HG03108 (cell line): ENCODE results near the gene TXNDC12.
A peak's percentile ranks its signal among the peaks of the same experiment; 100 is the strongest.

Experiments used
- ATAC-seq: cut with Tn5 transposase; IDR thresholded peaks from one replicate; pipeline ENCODE4 v1.9.1; 2021; ENCODE audit warnings: moderate library complexity; ENCODE audit not compliant: unreplicated experiment

TXNDC12 gene

GRCh38 chr1:52002038-52002917 is 52.7 kb downstream of the TXNDC12 start:
- ATAC-seq, result peak; percentile 69

DNA sequence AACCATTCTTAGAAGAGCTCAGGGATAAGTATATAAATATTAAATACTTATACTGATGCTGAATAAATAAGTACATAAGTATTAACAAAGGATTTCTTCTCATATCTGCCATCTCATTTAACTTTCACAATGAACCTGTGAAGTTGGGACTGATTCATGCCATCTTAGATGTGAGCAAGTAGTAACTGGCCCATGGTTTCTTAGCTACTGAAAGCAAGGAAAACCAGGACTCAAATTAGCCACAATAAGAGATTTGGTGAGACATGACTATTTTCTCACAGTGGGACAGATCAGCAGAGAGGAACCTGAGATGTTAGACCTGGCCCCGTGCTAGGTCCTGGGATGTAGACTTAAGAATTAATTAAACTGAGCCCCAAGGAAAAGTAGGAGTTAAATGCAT is 56.3 kb downstream of the TXNDC12 start:
- no peak for ATAC-seq

- no peak for ATAC-seq
These were observed 57.0 kb downstream of the TXNDC12 start for GRCh38 chr1:51997974-51998382.

DNA sequence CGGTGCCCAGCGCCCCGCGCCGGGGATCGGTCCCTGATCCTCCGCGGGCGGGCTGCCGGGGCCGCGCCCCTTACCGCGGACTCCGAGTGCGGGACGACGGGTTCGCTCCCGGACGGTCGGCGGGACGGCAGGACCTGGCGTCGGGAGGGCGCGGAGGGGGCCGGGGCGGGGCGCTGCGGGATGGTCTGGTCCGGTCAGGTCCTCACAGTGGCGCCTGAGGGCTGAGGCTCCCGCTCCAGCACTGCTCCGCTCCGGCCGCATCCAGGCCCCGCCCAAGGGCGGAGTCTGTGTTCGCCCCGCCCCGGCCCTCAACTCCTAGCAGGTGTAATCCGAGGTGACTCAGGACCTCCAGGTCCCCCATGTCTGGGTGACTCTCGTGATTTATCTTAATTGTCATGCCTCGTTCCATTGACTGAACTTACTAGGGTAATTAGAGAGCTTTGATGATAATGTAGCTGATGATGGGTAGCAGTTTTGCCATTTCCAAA is 64.5 kb downstream of the TXNDC12 start, which contains the start of gene RAB3B:
Gene RAB3B, minus strand, starts transcription at position 223 of the 488 bp plus-strand sequence. CDS start 13,583 bp downstream, outside the sequence.
- peak; percentile 67 for ATAC-seq

- ATAC-seq, result no peak
These were observed 65.2 kb downstream of the TXNDC12 start for GRCh38 chr1:51989582-51990477.

DNA sequence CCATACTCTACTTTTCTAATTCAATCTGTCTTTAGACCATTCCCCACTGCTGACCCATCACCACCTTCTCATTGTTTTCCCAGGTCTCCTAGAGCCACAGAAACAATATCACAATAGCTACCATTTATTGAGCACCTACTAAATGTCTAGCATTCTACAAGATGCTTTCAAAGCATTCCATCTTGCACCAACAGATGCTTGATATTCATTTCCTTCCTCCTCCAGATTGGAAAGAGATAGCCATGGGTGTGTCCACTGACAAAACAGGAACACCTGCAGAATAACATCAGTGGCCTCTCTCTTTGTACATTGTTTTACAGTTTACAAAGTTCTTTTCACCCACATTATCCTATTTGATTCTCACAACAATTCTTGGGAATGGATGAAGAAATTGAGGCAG is 66.7 kb downstream of the TXNDC12 start:
- ATAC-seq, result no peak

GRCh38 chr1:51986718-51987117 is 68.3 kb downstream of the TXNDC12 start:
- ATAC-seq, result no peak

- ATAC-seq, result no peak
These were observed 72.8 kb downstream of the TXNDC12 start for GRCh38 chr1:51982161-51982560.

GRCh38 chr1:51981555-51981954 is 73.4 kb downstream of the TXNDC12 start:
- no peak for ATAC-seq

GRCh38 chr1:51978099-51978498 is 76.9 kb downstream of the TXNDC12 start:
- ATAC-seq, result no peak

GRCh38 chr1:51976846-51977602 is 78.0 kb downstream of the TXNDC12 start:
- ATAC-seq, result no peak

DNA sequence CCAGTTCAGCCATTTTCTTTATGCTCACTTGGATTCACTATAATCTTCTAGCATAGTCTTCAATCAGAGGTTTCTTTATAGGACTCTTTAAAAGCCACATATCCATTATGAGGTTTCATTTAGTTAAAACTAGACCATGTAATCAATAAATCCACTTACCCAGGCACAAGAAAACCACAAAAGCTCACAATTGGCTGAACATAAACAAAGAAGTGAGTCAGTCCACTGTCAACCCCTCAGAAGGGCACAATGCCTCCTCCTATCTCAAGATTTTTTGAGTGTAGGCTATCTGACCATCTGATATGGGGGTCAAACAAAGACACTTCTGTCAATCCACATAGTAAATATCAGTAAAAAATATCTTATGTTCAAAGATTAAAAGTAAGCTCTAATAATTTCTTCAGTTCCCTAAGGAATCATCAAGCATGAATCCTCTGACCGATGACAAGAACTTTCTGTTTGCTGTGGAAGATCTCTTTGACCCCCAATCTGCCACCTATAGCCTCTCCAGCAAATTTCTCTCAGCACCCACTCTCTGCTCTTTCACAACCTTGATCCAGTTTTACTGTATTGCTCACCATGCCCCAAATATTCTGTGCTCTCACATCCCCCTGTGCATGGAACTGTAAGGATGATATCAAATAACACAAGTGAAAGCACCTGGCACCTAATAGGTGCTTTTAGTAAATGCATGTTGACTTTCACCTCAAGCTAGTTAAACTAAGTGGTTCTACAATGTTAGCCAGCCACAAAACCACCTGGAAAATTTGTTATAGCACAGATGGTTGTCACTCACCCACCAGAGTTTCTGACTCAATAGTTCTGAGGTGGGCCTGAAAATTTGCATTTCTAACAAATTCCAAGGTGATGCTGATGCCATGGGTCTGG is 81.2 kb downstream of the TXNDC12 start:
- ATAC-seq, result no peak
